Lower lobe of right lung (tissue), 2 donors: ENCODE data around the gene NUP43. TPM values are rescaled to one million over a fixed set of nuclear protein-coding genes. Genes with fewer than 3 reads are reported as not detected.
"Not testable (repeated sequence)": the region's sequence is repeated elsewhere in the genome, so short reads cannot be mapped to it uniquely, and the experiment has no call there.

Experiments
- ATAC-seq, 2 donors: fragments of 200-7000 bp; cut with Tn5 transposase; one replicate each; pipeline ENCODE4 v1.9.1; 2020 to 2022; ENCODE audit warnings: mild to moderate bottlenecking in 2 of 2, moderate library complexity in 2 of 2
- DNase-seq: peaks from one replicate; pipeline ENCODE4 v3.0.0-alpha.2; 2020
- H3K27ac ChIP-seq: fragments of 200-600 bp; one replicate; pipeline ENCODE4 v1.8.0; 2022
- H3K27me3 ChIP-seq: fragments of 200-600 bp; one replicate; pipeline ENCODE4 v1.8.0; 2022; ENCODE audit warnings: low read depth
- H3K36me3 ChIP-seq: fragments of 200-600 bp; one replicate; pipeline ENCODE4 v1.8.0; 2022; ENCODE audit warnings: mild to moderate bottlenecking
- H3K4me1 ChIP-seq: fragments of 200-600 bp; one replicate; pipeline ENCODE4 v1.8.0; 2022
- H3K4me3 ChIP-seq: fragments of 200-600 bp; one replicate; pipeline ENCODE4 v1.8.0; 2022; ENCODE audit warnings: mild to moderate bottlenecking
- H3K9me3 ChIP-seq: fragments of 200-600 bp; one replicate; pipeline ENCODE4 v1.8.0; 2022
- intact Hi-C: fragments of 100-400 bp; cut with DNase I; formaldehyde crosslinking; loops from one replicate; pipeline ENCODE4 v1.11.0; 2022
- total RNA-seq: library from RNA; stranded (reverse); fragmentation: NEBNext Ultra II Directional; extraction: Animal tissue kit (Norgen Biotek cat#: 25700); gene quantifications from one replicate; pipeline ENCODE4 v1.2.1, GENCODE V29; 2021
- TF ChIP-seq, protein P1 (sequence below): fragments of 200-600 bp; IDR thresholded peaks from one replicate; pipeline ENCODE4 v1.8.0; 2022; ENCODE audit warnings: antibody characterized with exemption, mild to moderate bottlenecking
- donor health status: DM: no; HTN: yes; CAD: no; lungs with severe emphysema.

Gene NUP43
- total RNA-seq, 1 donor from 2014 or later, result 22.0 TPM

DNA sequence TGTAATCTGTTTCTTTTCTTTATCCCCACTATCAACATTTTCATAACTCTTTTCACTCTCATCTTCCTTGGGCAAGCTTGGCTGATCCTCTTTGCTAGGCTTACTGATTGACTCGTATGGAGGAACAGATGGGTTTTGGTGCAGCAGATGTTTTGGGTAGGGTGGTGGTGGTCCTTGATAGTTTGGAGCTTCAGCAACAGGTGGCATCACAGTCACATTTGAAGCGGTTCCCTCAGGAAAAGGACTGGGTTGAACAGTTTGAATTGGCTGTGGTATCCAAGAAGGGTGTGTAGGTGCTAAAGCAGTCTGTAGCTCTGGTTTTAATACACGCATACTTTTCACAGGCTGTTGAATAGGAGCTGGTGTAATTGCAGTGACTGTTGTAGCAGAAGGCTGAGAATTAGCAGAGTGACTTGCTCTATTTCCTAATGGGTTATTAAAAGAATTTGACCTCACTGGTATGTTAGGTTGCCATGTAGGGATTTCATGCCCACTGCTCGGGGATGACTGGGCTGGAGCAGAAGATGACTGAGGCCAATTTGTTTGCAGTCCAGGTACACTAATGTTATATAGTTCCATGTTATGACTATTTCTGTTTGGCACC is 63.0 kb downstream of the NUP43 start:
- Histone ChIP-seq H3K4me3 (no peak overlapping the region), H3K27me3 (no peaks in the 10 kb centered on the region), H3K36me3 (peaks cover 72% of the 10 kb centered on the region), H3K9me3 (no peaks in the 10 kb centered on the region), H3K27ac (no peak overlapping the region), H3K4me1 (no peaks in the 10 kb centered on the region)
- TF ChIP-seq, protein P1, sequence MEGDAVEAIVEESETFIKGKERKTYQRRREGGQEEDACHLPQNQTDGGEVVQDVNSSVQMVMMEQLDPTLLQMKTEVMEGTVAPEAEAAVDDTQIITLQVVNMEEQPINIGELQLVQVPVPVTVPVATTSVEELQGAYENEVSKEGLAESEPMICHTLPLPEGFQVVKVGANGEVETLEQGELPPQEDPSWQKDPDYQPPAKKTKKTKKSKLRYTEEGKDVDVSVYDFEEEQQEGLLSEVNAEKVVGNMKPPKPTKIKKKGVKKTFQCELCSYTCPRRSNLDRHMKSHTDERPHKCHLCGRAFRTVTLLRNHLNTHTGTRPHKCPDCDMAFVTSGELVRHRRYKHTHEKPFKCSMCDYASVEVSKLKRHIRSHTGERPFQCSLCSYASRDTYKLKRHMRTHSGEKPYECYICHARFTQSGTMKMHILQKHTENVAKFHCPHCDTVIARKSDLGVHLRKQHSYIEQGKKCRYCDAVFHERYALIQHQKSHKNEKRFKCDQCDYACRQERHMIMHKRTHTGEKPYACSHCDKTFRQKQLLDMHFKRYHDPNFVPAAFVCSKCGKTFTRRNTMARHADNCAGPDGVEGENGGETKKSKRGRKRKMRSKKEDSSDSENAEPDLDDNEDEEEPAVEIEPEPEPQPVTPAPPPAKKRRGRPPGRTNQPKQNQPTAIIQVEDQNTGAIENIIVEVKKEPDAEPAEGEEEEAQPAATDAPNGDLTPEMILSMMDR, result no peak
- intact Hi-C loops, result no loop called here
- DNase-seq (no peak), ATAC-seq (no peak)

DNA sequence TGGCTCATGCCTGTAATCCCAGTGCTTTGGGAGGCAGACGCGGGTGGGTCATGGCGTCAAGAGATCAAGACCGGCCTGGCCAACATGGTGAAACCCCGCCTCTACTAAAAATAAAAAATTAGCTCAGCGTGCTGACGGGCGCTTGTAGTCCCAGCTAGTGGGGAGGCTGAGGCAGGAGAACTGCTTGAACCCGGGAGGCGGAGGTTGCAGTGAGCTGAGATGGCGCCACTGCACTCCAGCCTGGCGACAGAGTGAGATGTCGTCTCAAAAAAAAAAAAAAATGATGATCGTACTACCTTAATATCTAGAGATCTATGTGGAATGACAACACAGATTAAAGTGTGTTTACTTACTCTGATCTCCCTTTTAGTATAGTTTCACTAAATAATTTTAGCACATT is 64.5 kb downstream of the NUP43 start:
- H3K36me3 ChIP-seq, result peaks cover 67% of the 10 kb centered on the region
- DNase-seq, H3K4me1 ChIP-seq, H3K27ac ChIP-seq, ATAC-seq, H3K27me3 ChIP-seq, H3K4me3 ChIP-seq, H3K9me3 ChIP-seq, intact Hi-C loops: not testable (repeated sequence)

DNA sequence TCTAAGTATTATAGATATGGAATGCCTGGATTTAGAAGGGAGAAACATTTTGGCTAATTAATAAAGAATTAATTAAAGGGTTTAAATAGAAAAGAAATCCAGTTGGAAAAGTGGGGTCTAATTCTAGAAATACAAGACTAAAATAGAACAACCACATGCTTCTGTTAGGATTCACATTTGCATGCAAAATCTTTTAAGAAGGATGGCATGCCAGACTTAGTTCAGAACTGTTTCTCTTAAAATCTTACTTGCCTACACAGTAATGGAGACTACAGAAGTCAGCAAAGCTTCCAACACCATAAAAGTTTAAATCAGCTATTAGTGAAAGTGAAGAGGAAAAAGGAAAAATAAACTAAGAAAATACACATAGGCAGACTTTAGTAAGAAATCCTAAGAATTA is 65.1 kb downstream of the NUP43 start:
- Histone ChIP-seq H3K4me1 (no peaks in the 10 kb centered on the region), H3K36me3 (peaks cover 67% of the 10 kb centered on the region), H3K9me3 (no peaks in the 10 kb centered on the region), H3K27ac (no peak overlapping the region), H3K27me3 (no peaks in the 10 kb centered on the region), H3K4me3 (no peak overlapping the region)
- intact Hi-C loops, result no loop called here
- TF ChIP-seq, protein P1, result no peak
- ATAC-seq (no peak), DNase-seq (no peak)

DNA sequence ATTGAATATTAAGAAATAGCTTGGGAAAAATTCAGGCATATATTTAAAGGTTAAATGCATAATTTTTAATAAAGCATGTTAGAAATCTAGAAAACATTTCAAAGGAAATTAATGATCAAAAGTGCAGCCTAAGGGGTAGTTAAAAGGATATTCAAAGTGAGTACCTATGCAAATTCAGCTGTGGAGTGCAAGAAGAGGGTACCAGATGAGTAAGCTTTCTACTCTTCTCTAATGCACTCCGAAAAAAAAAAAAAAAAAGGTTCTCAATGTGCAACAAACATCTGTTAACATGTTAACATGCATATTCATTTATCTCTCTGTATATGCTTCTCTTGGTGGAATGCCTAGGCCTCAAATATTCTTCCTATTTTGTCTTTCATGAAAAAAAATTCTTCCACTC is 65.8 kb downstream of the NUP43 start:
- Histone ChIP-seq H3K36me3 (peaks cover 71% of the 10 kb centered on the region), H3K27ac (no peak overlapping the region), H3K4me1 (no peaks in the 10 kb centered on the region), H3K9me3 (no peaks in the 10 kb centered on the region), H3K27me3 (no peaks in the 10 kb centered on the region), H3K4me3 (no peak overlapping the region)
- intact Hi-C loops, result no loop called here
- TF ChIP-seq, protein P1, result no peak
- DNase-seq, result no peak
- ATAC-seq, result no peak

Other genes with a start within 250 kb of the NUP43 start
- 28.9 TPM for gene PPIL4, start 200.5 kb downstream of the NUP43 start, total RNA-seq
- 39.3 TPM for gene GINM1, start 180.2 kb downstream of the NUP43 start, total RNA-seq
- 13.3 TPM for gene KATNA1, start 97.8 kb downstream of the NUP43 start, total RNA-seq
- gene LATS1, start 28.4 kb downstream of the NUP43 start, total RNA-seq, result 30.7 TPM
- gene PCMT1, start 3.2 kb upstream of the NUP43 start, total RNA-seq, result 63.7 TPM
- 38.3 TPM for gene LRP11, start 117.8 kb upstream of the NUP43 start, total RNA-seq
- gene RAET1E, start 151.6 kb upstream of the NUP43 start, total RNA-seq, result not detected
- gene RAET1G, start 176.6 kb upstream of the NUP43 start, total RNA-seq, result 0.83 TPM
- gene ULBP2, start 195.5 kb upstream of the NUP43 start, total RNA-seq, result 2.2 TPM
- gene ULBP1, start 217.4 kb upstream of the NUP43 start, total RNA-seq, result 2.0 TPM